ENCODE results near the gene GRIPAP1. TPM values are rescaled to one million over a fixed set of nuclear protein-coding genes. Genes with fewer than 3 reads are reported as not detected.
"Not testable (repeated sequence)": the region's sequence is repeated elsewhere in the genome, so short reads cannot be mapped to it uniquely, and the experiment has no call there.

Gene GRIPAP1
- total and polyA plus RNA-seq, 2 donors (not counting 3 experiments of a cell fraction or from before 2014, with no cell fraction given): 25.3 to 49.4 TPM

DNA sequence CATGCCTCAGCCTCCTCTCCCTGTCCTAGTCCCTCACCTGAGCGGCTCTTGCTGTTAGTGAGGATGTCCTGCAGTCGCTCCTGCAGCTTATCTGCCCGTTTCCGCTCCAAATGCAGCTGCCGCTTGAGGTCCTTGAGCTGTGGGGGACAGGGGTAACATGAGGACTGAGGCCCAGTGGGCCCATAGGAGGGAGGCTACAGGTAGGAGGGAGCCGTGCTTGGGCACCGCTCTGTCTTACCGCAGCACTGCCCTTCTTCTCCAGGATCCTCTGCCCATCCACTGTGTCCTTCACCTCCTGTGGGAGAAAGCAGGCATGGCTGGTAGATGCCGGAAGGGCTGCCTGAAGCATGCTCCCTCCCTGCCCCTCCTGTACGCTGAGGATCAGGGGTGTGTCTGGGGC, 20.9 kb downstream of the GRIPAP1 start:
- no peak for FAIRE-seq
- Histone ChIP-seq H2AFZ (ENCODE audit: low read depth, low read length) (no peak overlapping the region), H3K27ac (ENCODE audit: insufficient read depth, low read depth, low read length) (no peak overlapping the region), H3K79me2 (ENCODE audit: control insufficient read depth, insufficient read depth, low read length) (no peaks in the 10 kb centered on the region), H3K4me1 (ENCODE audit: control insufficient read depth, extremely low read depth, insufficient read depth, low read length) (no peaks in the 10 kb centered on the region), H3K9ac (replicated peaks; ENCODE audit: extremely low read depth, insufficient read depth, low read length) (no peak overlapping the region), H3K27me3 (ENCODE audit: control insufficient read depth in 2 of 2, insufficient read depth in 2 of 2, low read length in 2 of 2) (no peaks in the 10 kb centered on the region), H4K20me1 (replicated peaks; ENCODE audit: control insufficient read depth, extremely low read depth, insufficient read depth, low read length) (no peaks in the 10 kb centered on the region), H3K9me1 (replicated peaks; ENCODE audit: control insufficient read depth, extremely low read depth, insufficient read depth, low read length) (no peaks in the 10 kb centered on the region), H3K9me3 (replicated peaks; ENCODE audit: control insufficient read depth, insufficient read depth, low read length) (no peaks in the 10 kb centered on the region), H3K4me3 (replicated peaks in 1 of 3; ENCODE audit: insufficient read depth in 1 of 3, low read depth in 1 of 3, low read length in 3 of 3) (no peak overlapping the region), H3K4me2 (ENCODE audit: insufficient read depth, low read length) (no peak overlapping the region), H3K36me3 (ENCODE audit: control insufficient read depth in 2 of 2, extremely low read depth in 1 of 2, insufficient read depth in 2 of 2, low read length in 2 of 2) (peaks cover 4 to 31% of the 10 kb centered on the region in 2 experiments)
- POLR2A ChIA-PET: no interaction called here
- dilution Hi-C loops (cut with MboI; ENCODE audit: extremely low pct_ligation_motif_present, low sequenced_read_pairs): no loop called here
- BruUV-seq (replicated peaks): no TSS peak
- intact Hi-C loops (cut with micrococcal nuclease): no loop called here
- DNase-seq (ENCODE audit: low read depth, low spot score): no peak
- TF ChIP-seq EZH2 (IDR thresholded peaks at IDR 0.05; ENCODE audit: borderline replicate concordance, low read depth, low read length, severe bottlenecking) (no peak), POLR2A (IDR thresholded peaks at IDR 0.05; ENCODE audit: low read depth, low read length) (no peak), MAX (IDR thresholded peaks at IDR 0.05; ENCODE audit: insufficient read depth, insufficient read length) (no peak), GATA2 (IDR thresholded peaks at IDR 0.05; ENCODE audit: insufficient read depth, insufficient read length, low read depth, low read length) (no peak)
- TF ChIP-seq, protein P1, sequence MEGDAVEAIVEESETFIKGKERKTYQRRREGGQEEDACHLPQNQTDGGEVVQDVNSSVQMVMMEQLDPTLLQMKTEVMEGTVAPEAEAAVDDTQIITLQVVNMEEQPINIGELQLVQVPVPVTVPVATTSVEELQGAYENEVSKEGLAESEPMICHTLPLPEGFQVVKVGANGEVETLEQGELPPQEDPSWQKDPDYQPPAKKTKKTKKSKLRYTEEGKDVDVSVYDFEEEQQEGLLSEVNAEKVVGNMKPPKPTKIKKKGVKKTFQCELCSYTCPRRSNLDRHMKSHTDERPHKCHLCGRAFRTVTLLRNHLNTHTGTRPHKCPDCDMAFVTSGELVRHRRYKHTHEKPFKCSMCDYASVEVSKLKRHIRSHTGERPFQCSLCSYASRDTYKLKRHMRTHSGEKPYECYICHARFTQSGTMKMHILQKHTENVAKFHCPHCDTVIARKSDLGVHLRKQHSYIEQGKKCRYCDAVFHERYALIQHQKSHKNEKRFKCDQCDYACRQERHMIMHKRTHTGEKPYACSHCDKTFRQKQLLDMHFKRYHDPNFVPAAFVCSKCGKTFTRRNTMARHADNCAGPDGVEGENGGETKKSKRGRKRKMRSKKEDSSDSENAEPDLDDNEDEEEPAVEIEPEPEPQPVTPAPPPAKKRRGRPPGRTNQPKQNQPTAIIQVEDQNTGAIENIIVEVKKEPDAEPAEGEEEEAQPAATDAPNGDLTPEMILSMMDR (IDR thresholded peaks at IDR 0.05; ENCODE audit: extremely low read depth in 1 of 2, insufficient read depth in 1 of 2, low read depth in 1 of 2, low read length in 2 of 2): no peak
- CTCF ChIA-PET: no interaction called here

DNA sequence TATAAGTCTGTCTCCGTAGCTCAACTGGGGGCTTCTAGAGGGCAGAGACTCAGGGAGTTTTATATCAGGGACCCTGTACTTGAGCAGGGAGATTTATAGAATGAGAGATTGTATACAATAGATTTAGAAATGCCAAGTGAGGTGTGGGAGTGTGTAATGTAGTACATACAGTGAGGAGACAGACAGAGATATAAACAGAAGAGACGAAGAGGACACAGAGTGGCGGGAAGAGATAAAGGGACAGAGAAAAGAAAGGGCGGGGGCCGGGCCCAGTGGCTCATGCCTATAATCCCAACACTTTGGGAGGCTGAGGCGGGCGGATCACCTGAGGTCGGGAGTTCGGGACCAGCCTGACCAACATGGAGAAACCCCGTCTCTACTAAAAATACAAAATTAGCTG, 21.7 kb downstream of the GRIPAP1 start:
- POLR2A ChIA-PET; H3K9ac ChIP-seq (replicated peaks; ENCODE audit: extremely low read depth, insufficient read depth, low read length); CTCF ChIA-PET; H4K20me1 ChIP-seq (replicated peaks; ENCODE audit: control insufficient read depth, extremely low read depth, insufficient read depth, low read length); intact Hi-C loops (cut with micrococcal nuclease); H3K9me1 ChIP-seq (replicated peaks; ENCODE audit: control insufficient read depth, extremely low read depth, insufficient read depth, low read length); dilution Hi-C loops (cut with MboI; ENCODE audit: extremely low pct_ligation_motif_present, low sequenced_read_pairs); H3K4me2 ChIP-seq (ENCODE audit: insufficient read depth, low read length); H3K4me1 ChIP-seq (ENCODE audit: control insufficient read depth, extremely low read depth, insufficient read depth, low read length); BruUV-seq (replicated peaks); H3K4me3 ChIP-seq (replicated peaks in 1 of 3; ENCODE audit: insufficient read depth in 1 of 3, low read depth in 1 of 3, low read length in 3 of 3); H3K9me3 ChIP-seq (replicated peaks; ENCODE audit: control insufficient read depth, insufficient read depth, low read length); DNase-seq (ENCODE audit: low read depth, low spot score); H3K27ac ChIP-seq (ENCODE audit: insufficient read depth, low read depth, low read length); H3K27me3 ChIP-seq (ENCODE audit: control insufficient read depth in 2 of 2, insufficient read depth in 2 of 2, low read length in 2 of 2); H3K79me2 ChIP-seq (ENCODE audit: control insufficient read depth, insufficient read depth, low read length); H2AFZ ChIP-seq (ENCODE audit: low read depth, low read length); FAIRE-seq: not testable (repeated sequence)
- H3K36me3 ChIP-seq (ENCODE audit: control insufficient read depth in 2 of 2, extremely low read depth in 1 of 2, insufficient read depth in 2 of 2, low read length in 2 of 2): peaks cover 4 to 37% of the 10 kb centered on the region in 2 experiments

Measured in endothelial cell of umbilical vein (primary cell).